IPS DF 6.9 (cell line): ENCODE data around the gene UPK3A.
"Not testable (repeated sequence)": the region's sequence is repeated elsewhere in the genome, so short reads cannot be mapped to it uniquely, and the experiment has no call there.

Experiments used
- DNase-seq: peaks from one replicate; pipeline ENCODE4 v3.0.0-alpha.2; 2013; ENCODE audit warnings: low read depth, low spot score
- H3K27ac ChIP-seq: one replicate; pipeline ENCODE4 v1.5.1; 2013; ENCODE audit warnings: low read length, control low read depth
- H3K27me3 ChIP-seq: 2 replicates; pipeline ENCODE4 v1.6.1; 2013; ENCODE audit warnings: mild to moderate bottlenecking, low read length; ENCODE audit not compliant: control insufficient read depth, insufficient read depth
- H3K36me3 ChIP-seq: 2 replicates; pipeline ENCODE4 v1.6.1; 2013; ENCODE audit warnings: low read length; ENCODE audit not compliant: control insufficient read depth, insufficient read depth
- H3K4me1 ChIP-seq: 2 replicates; pipeline ENCODE4 v1.6.1; 2013; ENCODE audit warnings: low read length; ENCODE audit not compliant: control insufficient read depth, insufficient read depth
- H3K4me3 ChIP-seq: 2 replicates; pipeline ENCODE4 v1.5.1; 2013; ENCODE audit warnings: mild to moderate bottlenecking, low read length
- H3K9me3 ChIP-seq: 2 replicates; pipeline ENCODE4 v1.6.1; 2013; ENCODE audit warnings: low read length, inconsistent platforms; ENCODE audit not compliant: control insufficient read depth, insufficient read depth
- WGBS: extraction: QIAGEN DNeasy Blood & Tissue Kit; methylation state at CpG from one replicate; pipeline ENCODE4 v1.1.7; 2013; ENCODE audit warnings: mixed read lengths, missing lambda C conversion rate; ENCODE audit not compliant: insufficient read length, insufficient coverage; 5-methylcytosine and 5-hydroxymethylcytosine counted together

Gene UPK3A

GRCh38 chr22:45257941-45258340 lies 26.8 kb upstream of the UPK3A start:
- WGBS, result no CpG with 5 or more reads among the region's 4 CpGs

GRCh38 chr22:45259754-45260394 lies 24.9 kb upstream of the UPK3A start:
- no peak for DNase-seq
- H3K9me3 ChIP-seq, result no peaks in the 10 kb centered on the region
- WGBS, result no CpG with 5 or more reads among the region's 10 CpGs
- 0 out of 2 replicates have a peak, but pooled peaks cover 1% of the 10 kb centered on the region for H3K4me1 ChIP-seq
- no peak overlapping the region for H3K4me3 ChIP-seq
- no peaks in the 10 kb centered on the region for H3K27me3 ChIP-seq
- no peak overlapping the region for H3K27ac ChIP-seq
- H3K36me3 ChIP-seq, result no peaks in the 10 kb centered on the region

More at GRCh38 chr22:45257941-45258340, 26.8 kb upstream of the UPK3A start:
- not testable (repeated sequence) for H3K27ac ChIP-seq, H3K27me3 ChIP-seq, DNase-seq, H3K9me3 ChIP-seq, H3K36me3 ChIP-seq, H3K4me1 ChIP-seq, H3K4me3 ChIP-seq

- H3K4me3 ChIP-seq, H3K4me1 ChIP-seq, DNase-seq, H3K36me3 ChIP-seq, H3K9me3 ChIP-seq, H3K27me3 ChIP-seq, H3K27ac ChIP-seq: not testable (repeated sequence)
- no CpG with 5 or more reads among the region's 9 CpGs for WGBS
Observed at GRCh38 chr22:45260395-45260759, 24.4 kb upstream of the UPK3A start.

GRCh38 chr22:45261407-45262088 lies 23.2 kb upstream of the UPK3A start:
- no CpG with 5 or more reads among the region's 20 CpGs for WGBS
- Histone ChIP-seq H3K36me3 (no peaks in the 10 kb centered on the region), H3K4me1 (0 out of 2 replicates have a peak, but pooled peaks cover 1% of the 10 kb centered on the region)

GRCh38 chr22:45262195-45262930 lies 22.4 kb upstream of the UPK3A start:
- no CpG with 5 or more reads among the region's 13 CpGs for WGBS
- H3K4me1 ChIP-seq, result 0 out of 2 replicates have a peak, but pooled peaks cover 1% of the 10 kb centered on the region

More at GRCh38 chr22:45261407-45262088, 23.2 kb upstream of the UPK3A start:
- Histone ChIP-seq H3K9me3 (no peaks in the 10 kb centered on the region), H3K4me3 (no peak overlapping the region), H3K27ac (no peak overlapping the region), H3K27me3 (no peaks in the 10 kb centered on the region)
- no peak for DNase-seq

GRCh38 chr22:45262931-45263462 lies 21.8 kb upstream of the UPK3A start:
- Histone ChIP-seq H3K4me3 (no peak overlapping the region), H3K27ac (no peak overlapping the region), H3K27me3 (no peaks in the 10 kb centered on the region), H3K4me1 (0 out of 2 replicates have a peak, but pooled peaks cover 1% of the 10 kb centered on the region), H3K36me3 (no peaks in the 10 kb centered on the region), H3K9me3 (no peaks in the 10 kb centered on the region)
- no CpG with 5 or more reads among the region's 14 CpGs for WGBS
- no peak for DNase-seq

More at GRCh38 chr22:45262195-45262930, 22.4 kb upstream of the UPK3A start:
- no peaks in the 10 kb centered on the region for H3K9me3 ChIP-seq
- no peak overlapping the region for H3K4me3 ChIP-seq
- H3K36me3 ChIP-seq, result no peaks in the 10 kb centered on the region
- no peak overlapping the region for H3K27ac ChIP-seq
- no peaks in the 10 kb centered on the region for H3K27me3 ChIP-seq
- no peak for DNase-seq

- Histone ChIP-seq H3K4me3 (no peak overlapping the region), H3K9me3 (no peaks in the 10 kb centered on the region), H3K27me3 (no peaks in the 10 kb centered on the region), H3K27ac (no peak overlapping the region), H3K4me1 (0 out of 2 replicates have a peak, but pooled peaks cover 1% of the 10 kb centered on the region), H3K36me3 (no peaks in the 10 kb centered on the region)
- no CpG with 5 or more reads among the region's 17 CpGs for WGBS
- no peak for DNase-seq
Observed at GRCh38 chr22:45263463-45264269, 21.1 kb upstream of the UPK3A start.

GRCh38 chr22:45265535-45265934 lies 19.2 kb upstream of the UPK3A start:
- H3K36me3 ChIP-seq, result no peaks in the 10 kb centered on the region
- H3K4me1 ChIP-seq, result peaks cover 3% of the 10 kb centered on the region; the same call in 1 of the 2 replicates
- DNase-seq, result no peak
- WGBS, result no CpG with 5 or more reads among the region's 7 CpGs
- H3K27me3 ChIP-seq, result no peaks in the 10 kb centered on the region
- no peak overlapping the region for H3K4me3 ChIP-seq
- H3K27ac ChIP-seq, result no peak overlapping the region
- H3K9me3 ChIP-seq, result no peaks in the 10 kb centered on the region

- DNase-seq, result peak; percentile 85
- Histone ChIP-seq H3K27me3 (no peaks in the 10 kb centered on the region), H3K4me1 (peaks cover 3% of the 10 kb centered on the region; the same call in 1 of the 2 replicates), H3K27ac (no peak overlapping the region), H3K36me3 (no peaks in the 10 kb centered on the region), H3K9me3 (no peaks in the 10 kb centered on the region), H3K4me3 (peak overlapping the region; percentile 52; the same call in 1 of the 2 replicates)
- WGBS, result no CpG with 5 or more reads among the region's 47 CpGs
Observed at GRCh38 chr22:45268167-45268957, 16.4 kb upstream of the UPK3A start.
